Hematopoietic multipotent progenitor cell treated with erythropoietin and hydrocortisone succinate and interleukin-3 and kit ligand, for 17 days (in vitro differentiated cells): Measurements from ENCODE around the gene LDLRAD4.

Experiments
- DNase-seq: peaks from one replicate; pipeline ENCODE4 v3.0.0-alpha.2; 2015; ENCODE audit warnings: low spot score

Gene LDLRAD4

DNA sequence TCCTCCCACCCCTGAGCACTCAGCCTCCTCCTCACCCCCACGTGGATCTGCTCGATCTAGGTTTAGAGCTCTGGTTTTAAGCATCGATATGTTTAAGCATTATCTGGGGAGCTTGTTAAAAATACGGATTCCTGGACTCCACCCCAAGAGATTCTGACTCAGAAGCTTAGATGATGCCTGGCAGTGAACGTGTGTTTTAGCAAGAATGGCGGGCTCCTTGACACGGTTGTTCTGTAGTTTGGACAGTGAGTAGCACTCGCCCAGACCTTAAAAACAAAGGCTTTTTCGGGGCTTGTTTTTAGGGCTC is 47.3 kb downstream of the LDLRAD4 start:
- DNase-seq, result no peak

GRCh38 chr18:13266218-13267100 is 47.9 kb downstream of the LDLRAD4 start:
- no peak for DNase-seq

- no peak for DNase-seq
These were observed 48.9 kb downstream of the LDLRAD4 start for GRCh38 chr18:13267431-13267873.

DNA sequence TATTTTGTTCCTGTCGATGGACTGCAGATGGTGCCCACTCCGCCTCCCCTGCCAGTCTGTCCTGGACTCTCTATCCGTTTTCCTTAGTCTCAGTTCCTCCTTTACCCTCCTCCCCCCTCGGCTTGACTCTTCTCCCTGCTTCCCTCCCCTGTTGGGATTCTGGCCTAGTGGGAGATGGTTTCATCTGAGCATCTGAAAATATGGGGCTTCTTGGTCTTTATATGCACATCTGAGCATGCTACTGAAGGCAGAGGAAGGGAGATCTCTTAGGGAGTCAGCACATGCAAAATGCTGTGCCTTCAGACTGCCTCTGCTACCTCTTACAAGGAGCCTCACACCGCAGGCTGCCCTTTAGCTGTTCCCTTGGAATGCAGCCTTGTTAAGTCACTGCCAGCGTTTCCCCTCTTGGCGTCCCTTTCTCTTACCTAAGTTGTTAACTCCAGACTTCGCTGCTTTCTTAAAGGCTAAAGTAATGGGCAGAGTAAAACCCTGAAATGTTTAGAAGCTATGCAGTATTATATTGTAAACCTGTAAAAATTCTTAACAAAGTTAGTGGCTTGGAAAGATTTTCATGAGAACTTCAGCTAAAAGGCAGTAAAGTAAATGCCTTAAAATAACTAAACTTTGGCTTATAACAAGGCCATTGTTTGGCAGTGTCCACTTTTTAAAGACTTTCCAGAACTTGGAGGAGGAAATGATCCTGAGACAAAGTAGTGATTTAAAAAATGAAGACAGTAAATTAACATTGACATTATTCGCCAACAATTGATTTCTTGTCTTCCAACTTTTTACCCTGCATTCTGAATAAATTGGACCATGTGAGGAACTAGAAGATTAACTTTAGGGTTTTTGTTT is 49.8 kb downstream of the LDLRAD4 start:
- no peak for DNase-seq

GRCh38 chr18:13269013-13269280 is 50.4 kb downstream of the LDLRAD4 start:
- DNase-seq, result no peak

DNA sequence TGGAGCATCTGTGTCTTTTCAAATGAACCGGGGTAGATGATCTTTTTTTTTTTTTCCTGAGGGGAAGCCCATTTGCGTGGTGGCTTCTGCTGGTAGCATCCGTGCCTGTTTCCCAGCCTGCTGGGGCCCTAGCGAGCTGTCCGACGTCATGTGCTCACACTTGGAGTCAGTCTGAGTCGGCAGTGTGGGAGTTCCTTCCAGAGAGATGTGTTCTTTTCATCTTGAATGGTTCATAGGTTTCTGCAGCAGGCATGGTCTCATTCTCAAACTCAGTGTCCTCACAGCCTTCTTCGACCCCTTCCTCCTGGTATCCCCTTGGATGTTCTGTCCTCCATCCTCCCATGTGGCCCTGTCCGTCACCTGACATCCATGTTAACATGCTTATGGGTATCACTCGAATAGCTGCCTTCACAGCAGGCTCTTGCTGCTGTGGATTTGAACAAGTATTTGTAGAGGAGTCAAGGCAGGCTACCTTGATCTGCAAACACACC is 51.0 kb downstream of the LDLRAD4 start:
- DNase-seq, result no peak

- no peak for DNase-seq
These were observed 51.8 kb downstream of the LDLRAD4 start for GRCh38 chr18:13270279-13270855.

- no peak for DNase-seq
These were observed 52.8 kb downstream of the LDLRAD4 start for GRCh38 chr18:13271302-13271911.

GRCh38 chr18:13272416-13272815 is 53.9 kb downstream of the LDLRAD4 start:
- no peak for DNase-seq

- DNase-seq, result no peak
These were observed 55.2 kb downstream of the LDLRAD4 start for GRCh38 chr18:13273800-13274199.

- DNase-seq, result no peak
These were observed 56.5 kb downstream of the LDLRAD4 start for GRCh38 chr18:13275075-13275474.

GRCh38 chr18:13276530-13277520 is 58.3 kb downstream of the LDLRAD4 start:
- no peak for DNase-seq

GRCh38 chr18:13278062-13278630 is 59.6 kb downstream of the LDLRAD4 start:
- no peak for DNase-seq

DNA sequence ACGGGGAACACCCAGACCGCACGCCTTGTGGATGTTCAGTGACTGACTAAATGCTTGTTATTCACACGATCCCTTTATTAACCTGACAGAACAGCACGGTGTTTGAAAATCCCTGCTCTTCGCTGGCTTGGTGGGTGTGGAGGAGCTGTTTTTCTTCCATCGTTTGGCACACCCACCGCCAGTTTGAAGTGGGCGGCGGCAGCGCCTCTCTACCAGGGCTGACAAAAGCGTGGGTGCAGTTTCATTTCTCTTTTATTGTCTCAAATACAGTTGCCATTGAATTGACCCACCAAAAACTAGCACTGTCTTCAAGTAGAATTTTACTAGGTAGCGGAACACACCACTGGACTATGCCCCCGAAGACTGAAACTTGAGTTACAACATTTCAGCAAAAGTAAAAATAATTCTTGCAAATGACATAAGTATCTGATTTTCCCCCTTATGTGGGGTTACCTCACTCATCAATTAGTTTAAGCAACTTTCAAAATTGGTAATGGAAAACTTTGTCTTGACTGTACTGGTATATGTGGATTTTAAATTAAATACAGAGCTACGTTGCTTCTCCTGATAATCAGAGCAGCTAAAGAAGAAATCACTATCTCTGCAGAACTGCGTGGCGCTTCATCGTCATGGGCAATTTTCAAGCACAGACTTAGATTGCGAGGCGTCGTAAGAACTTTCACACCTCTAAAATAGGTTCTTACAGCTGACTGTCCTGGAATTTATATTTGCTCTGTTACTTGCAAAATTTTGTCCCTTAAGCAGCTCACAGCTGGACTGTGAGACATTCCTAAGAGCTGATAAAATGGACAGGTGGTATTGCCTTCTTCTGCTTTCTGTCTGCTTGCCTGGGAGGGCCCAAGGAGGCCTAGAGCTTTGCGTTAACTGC is 60.9 kb downstream of the LDLRAD4 start:
- DNase-seq, result no peak

- DNase-seq, result no peak
These were observed 61.7 kb downstream of the LDLRAD4 start for GRCh38 chr18:13280070-13280795.

GRCh38 chr18:13281406-13281805 is 62.8 kb downstream of the LDLRAD4 start:
- no peak for DNase-seq

GRCh38 chr18:13283746-13284145 is 65.2 kb downstream of the LDLRAD4 start:
- DNase-seq, result no peak

- no peak for DNase-seq
These were observed 65.9 kb downstream of the LDLRAD4 start for GRCh38 chr18:13284330-13285027.
